NCI-H1417 treated with DMSO at 0.1 percent for 48 hours (cell line): ENCODE data around the gene EXOC6.

Experiments used
- DNase-seq: peaks from one replicate; lab custom pipeline; 2025; lab: John Stamatoyannopoulos, UW

Gene EXOC6

GRCh38 chr10:93023013-93023650 lies 174.8 kb downstream of the EXOC6 start:
- DNase-seq = no peak

GRCh38 chr10:93026072-93026471 lies 177.8 kb downstream of the EXOC6 start:
- DNase-seq = no peak

- no peak for DNase-seq
These were observed 179.2 kb downstream of the EXOC6 start for GRCh38 chr10:93027508-93027907.

- no peak for DNase-seq
These were observed 180.6 kb downstream of the EXOC6 start for GRCh38 chr10:93028883-93029282.

- no peak for DNase-seq
These were observed 182.1 kb downstream of the EXOC6 start for GRCh38 chr10:93030409-93030808.

- DNase-seq = no peak
These were observed 183.9 kb downstream of the EXOC6 start for GRCh38 chr10:93032105-93032808.

- no peak for DNase-seq
These were observed 184.5 kb downstream of the EXOC6 start for GRCh38 chr10:93032809-93033137.

- DNase-seq = no peak
These were observed 186.1 kb downstream of the EXOC6 start for GRCh38 chr10:93034426-93034825.

- no peak for DNase-seq
These were observed 190.8 kb downstream of the EXOC6 start for GRCh38 chr10:93039110-93039509.

- DNase-seq = no peak
These were observed 191.4 kb downstream of the EXOC6 start for GRCh38 chr10:93039721-93040120.

GRCh38 chr10:93054486-93054885 lies 206.2 kb downstream of the EXOC6 start:
- DNase-seq = no peak

GRCh38 chr10:93058139-93058538 lies 209.8 kb downstream of the EXOC6 start:
- no peak for DNase-seq

- no peak for DNase-seq
These were observed 211.9 kb downstream of the EXOC6 start, which contains the start of gene CYP26C1 for GRCh38 chr10:93059975-93060886. CYP26C1 (plus strand) TSS chr10:93060798; CDS start chr10:93061264, 466 bp downstream.

GRCh38 chr10:93060887-93061593 lies 212.7 kb downstream of the EXOC6 start:
- DNase-seq = no peak

GRCh38 chr10:93061594-93062513 lies 213.5 kb downstream of the EXOC6 start:
- DNase-seq = no peak

GRCh38 chr10:93062514-93063143 lies 214.3 kb downstream of the EXOC6 start:
- DNase-seq = no peak

- no peak for DNase-seq
These were observed 215.0 kb downstream of the EXOC6 start for GRCh38 chr10:93063144-93063976.

GRCh38 chr10:93063977-93064660 lies 215.8 kb downstream of the EXOC6 start:
- DNase-seq = no peak
